Medulla oblongata (tissue), 1 donor: ENCODE measurements around the gene ZNF225.
"Not testable (repeated sequence)": the region's sequence is repeated elsewhere in the genome, so short reads cannot be mapped to it uniquely, and the experiment has no call there.

ENCODE experiments used
- DNase-seq: peaks from one replicate; pipeline ENCODE4 v3.0.0-alpha.2; 2015; ENCODE audit errors: extremely low spot score

ZNF225 gene

GRCh38 chr19:44163789-44164188, 50.6 kb downstream of the ZNF225 start:
- DNase-seq: no peak

GRCh38 chr19:44164327-44164672, 51.1 kb downstream of the ZNF225 start:
- no peak for DNase-seq

- DNase-seq: peak; percentile 99
Observed at GRCh38 chr19:44164673-44165512, 51.7 kb downstream of the ZNF225 start, which contains the start of gene ZNF226. Gene ZNF226 (plus strand): TSS chr19:44165100. CDS start chr19:44170081, 4,981 bp downstream.

GRCh38 chr19:44170660-44171059, 57.5 kb downstream of the ZNF225 start:
- not testable (repeated sequence) for DNase-seq

GRCh38 chr19:44176590-44176989, 63.4 kb downstream of the ZNF225 start:
- DNase-seq: no peak

- DNase-seq: no peak
Observed at GRCh38 chr19:44180968-44181367, 67.8 kb downstream of the ZNF225 start.

- no peak for DNase-seq
Observed at GRCh38 chr19:44182145-44182544, 68.9 kb downstream of the ZNF225 start.
